GM18907 (cell line): ENCODE data around the gene SPON2.
A peak's percentile ranks its signal among the peaks of the same experiment; 100 is the strongest.

Source experiments
- ATAC-seq: cut with Tn5 transposase; IDR thresholded peaks from one replicate; pipeline ENCODE4 v1.9.1; 2021; ENCODE audit warnings: mild to moderate bottlenecking, moderate library complexity; ENCODE audit not compliant: unreplicated experiment

SPON2 gene

GRCh38 chr4:1208970-1209704 is 36.8 kb upstream of the SPON2 start:
- no peak for ATAC-seq

- no peak for ATAC-seq
These were observed 36.0 kb upstream of the SPON2 start for GRCh38 chr4:1208266-1208961.

GRCh38 chr4:1207603-1208265 is 35.4 kb upstream of the SPON2 start:
- no peak for ATAC-seq

GRCh38 chr4:1207157-1207470 is 34.7 kb upstream of the SPON2 start:
- ATAC-seq = no peak

GRCh38 chr4:1206299-1207156 is 34.1 kb upstream of the SPON2 start:
- ATAC-seq = no peak

GRCh38 chr4:1205586-1206298 is 33.4 kb upstream of the SPON2 start:
- no peak for ATAC-seq

- no peak for ATAC-seq
These were observed 32.6 kb upstream of the SPON2 start for GRCh38 chr4:1204828-1205585.

- no peak for ATAC-seq
These were observed 32.0 kb upstream of the SPON2 start for GRCh38 chr4:1204286-1204827.

GRCh38 chr4:1203026-1203616 is 30.7 kb upstream of the SPON2 start:
- ATAC-seq = no peak

GRCh38 chr4:1202526-1203011 is 30.2 kb upstream of the SPON2 start:
- ATAC-seq = no peak

- ATAC-seq = peak; percentile 37
These were observed 29.6 kb upstream of the SPON2 start for GRCh38 chr4:1201851-1202525.

GRCh38 chr4:1200425-1201035 is 28.1 kb upstream of the SPON2 start:
- ATAC-seq = peak; percentile 20

- ATAC-seq = no peak
These were observed 27.4 kb upstream of the SPON2 start for GRCh38 chr4:1199556-1200331.

GRCh38 chr4:1198098-1198844 is 25.9 kb upstream of the SPON2 start:
- no peak for ATAC-seq

GRCh38 chr4:1196421-1197183 is 24.2 kb upstream of the SPON2 start:
- no peak for ATAC-seq

- ATAC-seq = no peak
These were observed 23.6 kb upstream of the SPON2 start for GRCh38 chr4:1195891-1196401.
